ENCODE measurements around the gene HOXC13.

GRCh38 chr12:53961025-53961761 is 22.6 kb downstream of the HOXC13 start:
- TF ChIP-seq CTCF (conservative IDR thresholded peaks at IDR 0.05; ENCODE audit: low read length) (no peak), EZH2phosphoT487 (IDR thresholded peaks at IDR 0.05; ENCODE audit: borderline replicate concordance, low read depth, low read length) (no peak)
